ENCODE measurements around the gene ARMC9. TPM values are rescaled to one million over a fixed set of nuclear protein-coding genes. Genes with fewer than 3 reads are reported as not detected.

ARMC9 gene
- total and polyA plus RNA-seq, 2 of the 13 experiments (the other 11 are each of a cell fraction or from before 2014, with no cell fraction given) = 9.1 to 12.8 TPM

DNA sequence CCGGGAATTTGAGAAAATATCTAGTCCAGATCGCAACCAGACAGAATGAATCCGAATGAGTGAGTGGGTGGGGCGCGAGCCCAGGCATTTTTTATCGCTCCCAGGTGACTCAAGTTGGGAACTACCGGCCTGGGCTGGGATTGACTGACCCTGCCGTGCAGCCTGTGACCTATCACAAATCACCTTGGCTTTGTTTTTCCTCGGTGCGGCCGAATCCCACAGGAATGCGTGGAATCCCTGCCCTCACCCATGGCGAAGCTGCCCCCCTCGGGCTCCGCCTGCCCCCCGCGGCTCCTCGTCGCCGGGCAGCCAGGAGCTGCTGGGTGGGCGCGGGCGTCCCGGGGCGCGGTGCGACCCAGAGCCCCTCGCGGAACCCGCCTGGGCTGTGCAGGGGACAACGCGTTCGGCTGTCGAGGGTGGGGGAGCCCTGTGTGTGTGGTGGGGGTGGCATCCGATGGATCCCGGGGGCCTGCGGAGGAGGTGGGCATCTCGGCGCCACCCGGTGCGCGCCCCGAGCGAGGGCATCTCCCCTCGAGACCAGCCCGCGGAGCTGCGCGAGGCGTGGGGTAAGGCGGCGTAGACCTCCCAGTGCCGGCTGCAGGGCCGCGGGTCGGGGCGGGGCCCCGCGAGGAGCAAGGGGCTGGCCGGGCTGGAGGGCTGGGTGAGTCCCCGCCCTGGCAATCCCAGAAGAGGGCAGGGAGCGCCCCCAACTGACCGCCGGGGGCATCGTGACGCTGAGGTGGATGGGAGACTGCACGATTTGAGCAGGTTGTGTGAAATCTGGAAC, 213.6 kb downstream of the ARMC9 start (continued):
- TF ChIP-seq, protein P1, sequence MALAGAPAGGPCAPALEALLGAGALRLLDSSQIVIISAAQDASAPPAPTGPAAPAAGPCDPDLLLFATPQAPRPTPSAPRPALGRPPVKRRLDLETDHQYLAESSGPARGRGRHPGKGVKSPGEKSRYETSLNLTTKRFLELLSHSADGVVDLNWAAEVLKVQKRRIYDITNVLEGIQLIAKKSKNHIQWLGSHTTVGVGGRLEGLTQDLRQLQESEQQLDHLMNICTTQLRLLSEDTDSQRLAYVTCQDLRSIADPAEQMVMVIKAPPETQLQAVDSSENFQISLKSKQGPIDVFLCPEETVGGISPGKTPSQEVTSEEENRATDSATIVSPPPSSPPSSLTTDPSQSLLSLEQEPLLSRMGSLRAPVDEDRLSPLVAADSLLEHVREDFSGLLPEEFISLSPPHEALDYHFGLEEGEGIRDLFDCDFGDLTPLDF (CRISPR knock-in tag; IDR thresholded peaks at IDR 0.05) = no peak
- TF ChIP-seq KLF13 (CRISPR knock-in tag; IDR thresholded peaks at IDR 0.05) = 0 out of 2 replicates have a peak, but pooled peaks have one; percentile 58
- TF ChIP-seq RARA (CRISPR knock-in tag; IDR thresholded peaks at IDR 0.05) = no peak
- TF ChIP-seq IKZF4 (CRISPR knock-in tag; IDR thresholded peaks at IDR 0.05; ENCODE audit: borderline replicate concordance, low read depth, not compliant biosample characterization) = peak; percentile 89
- TF ChIP-seq, protein P2, sequence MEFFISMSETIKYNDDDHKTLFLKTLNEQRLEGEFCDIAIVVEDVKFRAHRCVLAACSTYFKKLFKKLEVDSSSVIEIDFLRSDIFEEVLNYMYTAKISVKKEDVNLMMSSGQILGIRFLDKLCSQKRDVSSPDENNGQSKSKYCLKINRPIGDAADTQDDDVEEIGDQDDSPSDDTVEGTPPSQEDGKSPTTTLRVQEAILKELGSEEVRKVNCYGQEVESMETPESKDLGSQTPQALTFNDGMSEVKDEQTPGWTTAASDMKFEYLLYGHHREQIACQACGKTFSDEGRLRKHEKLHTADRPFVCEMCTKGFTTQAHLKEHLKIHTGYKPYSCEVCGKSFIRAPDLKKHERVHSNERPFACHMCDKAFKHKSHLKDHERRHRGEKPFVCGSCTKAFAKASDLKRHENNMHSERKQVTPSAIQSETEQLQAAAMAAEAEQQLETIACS (CRISPR knock-in tag; IDR thresholded peaks at IDR 0.05) = no peak
- no peak for TF ChIP-seq NFIB (CRISPR knock-in tag; IDR thresholded peaks at IDR 0.05; ENCODE audit: borderline replicate concordance)
- TF ChIP-seq MAFK (conservative IDR thresholded peaks at IDR 0.05 in 1 of 2, IDR thresholded peaks at IDR 0.05 in 1 of 2; ENCODE audit: low read length in 2 of 2) = no peak
- TF ChIP-seq, protein P3, sequence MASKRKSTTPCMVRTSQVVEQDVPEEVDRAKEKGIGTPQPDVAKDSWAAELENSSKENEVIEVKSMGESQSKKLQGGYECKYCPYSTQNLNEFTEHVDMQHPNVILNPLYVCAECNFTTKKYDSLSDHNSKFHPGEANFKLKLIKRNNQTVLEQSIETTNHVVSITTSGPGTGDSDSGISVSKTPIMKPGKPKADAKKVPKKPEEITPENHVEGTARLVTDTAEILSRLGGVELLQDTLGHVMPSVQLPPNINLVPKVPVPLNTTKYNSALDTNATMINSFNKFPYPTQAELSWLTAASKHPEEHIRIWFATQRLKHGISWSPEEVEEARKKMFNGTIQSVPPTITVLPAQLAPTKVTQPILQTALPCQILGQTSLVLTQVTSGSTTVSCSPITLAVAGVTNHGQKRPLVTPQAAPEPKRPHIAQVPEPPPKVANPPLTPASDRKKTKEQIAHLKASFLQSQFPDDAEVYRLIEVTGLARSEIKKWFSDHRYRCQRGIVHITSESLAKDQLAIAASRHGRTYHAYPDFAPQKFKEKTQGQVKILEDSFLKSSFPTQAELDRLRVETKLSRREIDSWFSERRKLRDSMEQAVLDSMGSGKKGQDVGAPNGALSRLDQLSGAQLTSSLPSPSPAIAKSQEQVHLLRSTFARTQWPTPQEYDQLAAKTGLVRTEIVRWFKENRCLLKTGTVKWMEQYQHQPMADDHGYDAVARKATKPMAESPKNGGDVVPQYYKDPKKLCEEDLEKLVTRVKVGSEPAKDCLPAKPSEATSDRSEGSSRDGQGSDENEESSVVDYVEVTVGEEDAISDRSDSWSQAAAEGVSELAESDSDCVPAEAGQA (IDR thresholded peaks at IDR 0.05; ENCODE audit: low read depth) = no peak
- TF ChIP-seq, protein P3 (CRISPR knock-in tag; IDR thresholded peaks at IDR 0.05; ENCODE audit: borderline replicate concordance) = no peak
- TF ChIP-seq YEATS2 (CRISPR knock-in tag; IDR thresholded peaks at IDR 0.05; ENCODE audit: borderline replicate concordance) = peak; percentile 32; the same call in 1 of the 2 replicates
- TF ChIP-seq, protein P4, sequence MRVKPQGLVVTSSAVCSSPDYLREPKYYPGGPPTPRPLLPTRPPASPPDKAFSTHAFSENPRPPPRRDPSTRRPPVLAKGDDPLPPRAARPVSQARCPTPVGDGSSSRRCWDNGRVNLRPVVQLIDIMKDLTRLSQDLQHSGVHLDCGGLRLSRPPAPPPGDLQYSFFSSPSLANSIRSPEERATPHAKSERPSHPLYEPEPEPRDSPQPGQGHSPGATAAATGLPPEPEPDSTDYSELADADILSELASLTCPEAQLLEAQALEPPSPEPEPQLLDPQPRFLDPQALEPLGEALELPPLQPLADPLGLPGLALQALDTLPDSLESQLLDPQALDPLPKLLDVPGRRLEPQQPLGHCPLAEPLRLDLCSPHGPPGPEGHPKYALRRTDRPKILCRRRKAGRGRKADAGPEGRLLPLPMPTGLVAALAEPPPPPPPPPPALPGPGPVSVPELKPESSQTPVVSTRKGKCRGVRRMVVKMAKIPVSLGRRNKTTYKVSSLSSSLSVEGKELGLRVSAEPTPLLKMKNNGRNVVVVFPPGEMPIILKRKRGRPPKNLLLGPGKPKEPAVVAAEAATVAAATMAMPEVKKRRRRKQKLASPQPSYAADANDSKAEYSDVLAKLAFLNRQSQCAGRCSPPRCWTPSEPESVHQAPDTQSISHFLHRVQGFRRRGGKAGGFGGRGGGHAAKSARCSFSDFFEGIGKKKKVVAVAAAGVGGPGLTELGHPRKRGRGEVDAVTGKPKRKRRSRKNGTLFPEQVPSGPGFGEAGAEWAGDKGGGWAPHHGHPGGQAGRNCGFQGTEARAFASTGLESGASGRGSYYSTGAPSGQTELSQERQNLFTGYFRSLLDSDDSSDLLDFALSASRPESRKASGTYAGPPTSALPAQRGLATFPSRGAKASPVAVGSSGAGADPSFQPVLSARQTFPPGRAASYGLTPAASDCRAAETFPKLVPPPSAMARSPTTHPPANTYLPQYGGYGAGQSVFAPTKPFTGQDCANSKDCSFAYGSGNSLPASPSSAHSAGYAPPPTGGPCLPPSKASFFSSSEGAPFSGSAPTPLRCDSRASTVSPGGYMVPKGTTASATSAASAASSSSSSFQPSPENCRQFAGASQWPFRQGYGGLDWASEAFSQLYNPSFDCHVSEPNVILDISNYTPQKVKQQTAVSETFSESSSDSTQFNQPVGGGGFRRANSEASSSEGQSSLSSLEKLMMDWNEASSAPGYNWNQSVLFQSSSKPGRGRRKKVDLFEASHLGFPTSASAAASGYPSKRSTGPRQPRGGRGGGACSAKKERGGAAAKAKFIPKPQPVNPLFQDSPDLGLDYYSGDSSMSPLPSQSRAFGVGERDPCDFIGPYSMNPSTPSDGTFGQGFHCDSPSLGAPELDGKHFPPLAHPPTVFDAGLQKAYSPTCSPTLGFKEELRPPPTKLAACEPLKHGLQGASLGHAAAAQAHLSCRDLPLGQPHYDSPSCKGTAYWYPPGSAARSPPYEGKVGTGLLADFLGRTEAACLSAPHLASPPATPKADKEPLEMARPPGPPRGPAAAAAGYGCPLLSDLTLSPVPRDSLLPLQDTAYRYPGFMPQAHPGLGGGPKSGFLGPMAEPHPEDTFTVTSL (CRISPR knock-in tag; IDR thresholded peaks at IDR 0.05; ENCODE audit: borderline replicate concordance) = no peak
- TF ChIP-seq DNMT3B (CRISPR knock-in tag; conservative IDR thresholded peaks at IDR 0.05) = 0 out of 2 replicates have a peak, but pooled peaks have one; percentile 49
- 0 out of 2 replicates have a peak, but pooled peaks have one; percentile 23 for TF ChIP-seq KDM5A (IDR thresholded peaks at IDR 0.05; ENCODE audit: borderline replicate concordance, low read length)
- TF ChIP-seq HDAC6 (IDR thresholded peaks at IDR 0.05; ENCODE audit: low read depth, low read length) = no peak

All from HepG2 (cell line).